Measurements from ENCODE around the gene TMEM272. TPM values are rescaled to one million over a fixed set of nuclear protein-coding genes. Genes with fewer than 3 reads are reported as not detected.

The TMEM272 gene
- total RNA-seq, 1 experiment from 2014 or later = 0.17 TPM

DNA sequence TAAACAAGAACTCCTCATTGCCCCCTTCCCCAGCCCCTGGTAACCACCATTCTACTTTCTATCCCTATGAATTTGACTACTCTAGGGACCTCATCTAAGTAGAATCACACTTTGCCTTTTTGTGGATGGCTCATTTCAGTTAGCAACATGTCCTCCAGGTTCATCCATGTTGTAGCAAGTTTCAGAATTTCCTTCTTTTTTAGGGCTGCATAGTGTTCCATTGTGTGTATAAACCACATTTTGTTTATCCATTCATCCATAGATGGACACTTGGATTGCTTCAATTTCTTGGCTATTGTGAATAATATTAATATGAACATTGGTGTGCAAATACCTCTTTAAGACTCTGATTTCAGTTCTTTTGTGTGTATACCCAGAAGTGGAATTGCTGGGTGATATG lies 36.2 kb downstream of the TMEM272 start:
- POLR2A ChIA-PET = no interaction called here
- Histone ChIP-seq H3K27me3 (ENCODE audit: insufficient read depth, low read length) (no peaks in the 10 kb centered on the region), H3K4me3 (replicated peaks in 1 of 2; ENCODE audit: low read depth in 1 of 2, low read length in 2 of 2) (no peak overlapping the region), H2AFZ (ENCODE audit: low read depth, low read length, poor library complexity, severe bottlenecking) (no peak overlapping the region), H3K9me2 (ENCODE audit: insufficient read depth) (no peaks in the 10 kb centered on the region), H3K9ac (ENCODE audit: low read length) (no peak overlapping the region), H4K20me1 (ENCODE audit: insufficient read depth) (no peaks in the 10 kb centered on the region), H3K9me3 (ENCODE audit: control insufficient read depth in 1 of 2, insufficient read depth in 1 of 2, low read depth in 1 of 2, low read length in 2 of 2) (no peaks in the 10 kb centered on the region), H3K4me1 (ENCODE audit: control insufficient read depth in 1 of 2, insufficient read depth in 2 of 2, low read length in 2 of 2) (peaks cover 0 to 19% of the 10 kb centered on the region in 2 experiments; a peak in 2 of 4 replicates), H3K27ac (ENCODE audit: low read depth, low read length) (no peak overlapping the region), H3K79me2 (ENCODE audit: insufficient read depth, low read length) (no peaks in the 10 kb centered on the region), H3K36me3 (ENCODE audit: control insufficient read depth in 1 of 2, insufficient read depth in 2 of 2, low read length in 2 of 2) (no peaks in the 10 kb centered on the region), H3K4me2 (ENCODE audit: low read length) (no peak overlapping the region)
- ATAC-seq = no peak
- intact Hi-C loops (cut with micrococcal nuclease) = no loop called here
- CTCF ChIA-PET = interaction anchor here (1.0 kb wide), 1 partner anchor 684 kb away, joined by 3 read pairs; no protein-coding TSS in a partner anchor
- BruUV-seq (replicated peaks) = no TSS peak
- RAD21 ChIA-PET (ENCODE audit: low non-redundant PET in 1 of 2, low total read pairs in 2 of 2, uncharacterized antibody in 2 of 2, unreplicated experiment in 2 of 2) = no interaction called here
- no peak for DNase-seq (ENCODE audit: low read depth, low spot score)
- TF ChIP-seq POLR2A (IDR thresholded peaks at IDR 0.05; ENCODE audit: borderline replicate concordance, extremely low read depth, insufficient read depth, insufficient read length) = no peak
- no peak for TF ChIP-seq RAD21 (IDR thresholded peaks at IDR 0.05; ENCODE audit: low read depth)
- TF ChIP-seq, protein P1, sequence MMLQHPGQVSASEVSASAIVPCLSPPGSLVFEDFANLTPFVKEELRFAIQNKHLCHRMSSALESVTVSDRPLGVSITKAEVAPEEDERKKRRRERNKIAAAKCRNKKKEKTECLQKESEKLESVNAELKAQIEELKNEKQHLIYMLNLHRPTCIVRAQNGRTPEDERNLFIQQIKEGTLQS (IDR thresholded peaks at IDR 0.05) = no peak
- TF ChIP-seq ZFX (IDR thresholded peaks at IDR 0.05) = no peak
- TF ChIP-seq SIN3A (IDR thresholded peaks at IDR 0.05; ENCODE audit: low read depth) = no peak
- no peak for TF ChIP-seq SP1 (IDR thresholded peaks at IDR 0.05; ENCODE audit: low read depth)
- no peak for TF ChIP-seq EGR1 (IDR thresholded peaks at IDR 0.05; ENCODE audit: low read depth)
- TF ChIP-seq, protein P2, sequence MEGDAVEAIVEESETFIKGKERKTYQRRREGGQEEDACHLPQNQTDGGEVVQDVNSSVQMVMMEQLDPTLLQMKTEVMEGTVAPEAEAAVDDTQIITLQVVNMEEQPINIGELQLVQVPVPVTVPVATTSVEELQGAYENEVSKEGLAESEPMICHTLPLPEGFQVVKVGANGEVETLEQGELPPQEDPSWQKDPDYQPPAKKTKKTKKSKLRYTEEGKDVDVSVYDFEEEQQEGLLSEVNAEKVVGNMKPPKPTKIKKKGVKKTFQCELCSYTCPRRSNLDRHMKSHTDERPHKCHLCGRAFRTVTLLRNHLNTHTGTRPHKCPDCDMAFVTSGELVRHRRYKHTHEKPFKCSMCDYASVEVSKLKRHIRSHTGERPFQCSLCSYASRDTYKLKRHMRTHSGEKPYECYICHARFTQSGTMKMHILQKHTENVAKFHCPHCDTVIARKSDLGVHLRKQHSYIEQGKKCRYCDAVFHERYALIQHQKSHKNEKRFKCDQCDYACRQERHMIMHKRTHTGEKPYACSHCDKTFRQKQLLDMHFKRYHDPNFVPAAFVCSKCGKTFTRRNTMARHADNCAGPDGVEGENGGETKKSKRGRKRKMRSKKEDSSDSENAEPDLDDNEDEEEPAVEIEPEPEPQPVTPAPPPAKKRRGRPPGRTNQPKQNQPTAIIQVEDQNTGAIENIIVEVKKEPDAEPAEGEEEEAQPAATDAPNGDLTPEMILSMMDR (IDR thresholded peaks at IDR 0.05 in 2 of 3, conservative IDR thresholded peaks at IDR 0.05 in 1 of 3; ENCODE audit: borderline replicate concordance in 1 of 3, insufficient read depth in 1 of 3, low read depth in 2 of 3, low read length in 2 of 3) = no peak
- TF ChIP-seq, protein P3, sequence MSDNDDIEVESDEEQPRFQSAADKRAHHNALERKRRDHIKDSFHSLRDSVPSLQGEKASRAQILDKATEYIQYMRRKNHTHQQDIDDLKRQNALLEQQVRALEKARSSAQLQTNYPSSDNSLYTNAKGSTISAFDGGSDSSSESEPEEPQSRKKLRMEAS (IDR thresholded peaks at IDR 0.05) = no peak
- no peak for TF ChIP-seq TCF7L2 (IDR thresholded peaks at IDR 0.05; ENCODE audit: borderline replicate concordance, extremely low read depth, insufficient read depth, insufficient read length)
- no peak for TF ChIP-seq POLR2AphosphoS5 (IDR thresholded peaks at IDR 0.05; ENCODE audit: low read depth, low read length)
- no peak for TF ChIP-seq EZH2phosphoT487 (IDR thresholded peaks at IDR 0.05; ENCODE audit: borderline replicate concordance)
- TF ChIP-seq ZNF274 (IDR thresholded peaks at IDR 0.05; ENCODE audit: low read depth, low read length) = no peak
